ENCODE measurements around the gene NPTXR. TPM values are rescaled to one million over a fixed set of nuclear protein-coding genes. Genes with fewer than 3 reads are reported as not detected.

NPTXR gene
- total and polyA plus RNA-seq, 2 donors (not counting 3 experiments of a cell fraction or from before 2014, with no cell fraction given): 0.37 to 0.73 TPM

GRCh38 chr22:38832005-38832978 is 11.5 kb downstream of the NPTXR start:
- intact Hi-C loops (cut with micrococcal nuclease) (no loop called here), dilution Hi-C loops (cut with MboI; ENCODE audit: extremely low pct_ligation_motif_present, low sequenced_read_pairs) (no loop called here)
- Histone ChIP-seq H3K36me3 (ENCODE audit: control insufficient read depth in 2 of 2, extremely low read depth in 1 of 2, insufficient read depth in 2 of 2, low read length in 2 of 2) (no peaks in the 10 kb centered on the region), H3K4me1 (ENCODE audit: control insufficient read depth, extremely low read depth, insufficient read depth, low read length) (no peaks in the 10 kb centered on the region), H3K9me1 (replicated peaks; ENCODE audit: control insufficient read depth, extremely low read depth, insufficient read depth, low read length) (no peaks in the 10 kb centered on the region), H3K9ac (replicated peaks; ENCODE audit: extremely low read depth, insufficient read depth, low read length) (no peak overlapping the region), H4K20me1 (replicated peaks; ENCODE audit: control insufficient read depth, extremely low read depth, insufficient read depth, low read length) (no peaks in the 10 kb centered on the region), H3K79me2 (ENCODE audit: control insufficient read depth, insufficient read depth, low read length) (no peaks in the 10 kb centered on the region), H3K9me3 (replicated peaks; ENCODE audit: control insufficient read depth, insufficient read depth, low read length) (no peaks in the 10 kb centered on the region), H2AFZ (ENCODE audit: low read depth, low read length) (no peak overlapping the region), H3K4me2 (ENCODE audit: insufficient read depth, low read length) (no peak overlapping the region), H3K27ac (ENCODE audit: insufficient read depth, low read depth, low read length) (no peak overlapping the region), H3K27me3 (ENCODE audit: control insufficient read depth in 2 of 2, insufficient read depth in 2 of 2, low read length in 2 of 2) (no peaks in the 10 kb centered on the region), H3K4me3 (replicated peaks in 1 of 3; ENCODE audit: insufficient read depth in 1 of 3, low read depth in 1 of 3, low read length in 3 of 3) (no peak overlapping the region)
- POLR2A ChIA-PET: no interaction called here
- no peak for DNase-seq (ENCODE audit: low read depth, low spot score)
- CTCF ChIA-PET: interaction anchor here (1.2 to 14.8 kb wide), 3 partner anchors 63 to 289 kb away, joined by 3 to 198 read pairs (median 5); no protein-coding TSS in a partner anchor
- no peak for FAIRE-seq
- no TSS peak for BruUV-seq (replicated peaks)
- TF ChIP-seq GATA2 (IDR thresholded peaks at IDR 0.05; ENCODE audit: insufficient read depth, insufficient read length, low read depth, low read length) (no peak), CTCF (IDR thresholded peaks at IDR 0.05; ENCODE audit: extremely low read depth in 1 of 2, insufficient read depth in 1 of 2, low read depth in 1 of 2, low read length in 2 of 2) (no peak), MYC (IDR thresholded peaks at IDR 0.05; ENCODE audit: low read depth, low read length) (no peak), MAX (IDR thresholded peaks at IDR 0.05; ENCODE audit: insufficient read depth, insufficient read length) (no peak), EZH2 (IDR thresholded peaks at IDR 0.05; ENCODE audit: borderline replicate concordance, low read depth, low read length, severe bottlenecking) (no peak), FOS (IDR thresholded peaks at IDR 0.05; ENCODE audit: borderline replicate concordance, insufficient read depth, low read length) (no peak), JUN (IDR thresholded peaks at IDR 0.05; ENCODE audit: borderline replicate concordance, insufficient read depth, insufficient read length, low read depth) (no peak), POLR2A (IDR thresholded peaks at IDR 0.05; ENCODE audit: low read depth, low read length) (no peak), POLR2AphosphoS5 (IDR thresholded peaks at IDR 0.05; ENCODE audit: insufficient read depth, low read depth, low read length) (no peak)
